Naive thymus-derived CD8-positive, alpha-beta T cell (primary cell): ENCODE data around the gene TRA2B. TPM values are rescaled to one million over a fixed set of nuclear protein-coding genes. Genes with fewer than 3 reads are reported as not detected.
A peak's percentile ranks its signal among the peaks of the same experiment; 100 is the strongest.

ENCODE experiments used
- ATAC-seq, 2 donors: fragments of 150-1000 bp; cut with Tn5 transposase in 1 of 2; sonication (Bioruptor Pico), chemical (Tn5 transposase) in 1 of 2; 1 replicate in 1 of 2; 2 replicates in 1 of 2; pipeline ENCODE4 v1.10.0; 2021; ENCODE audit warnings: mild to moderate bottlenecking in 2 of 2, moderate library complexity in 2 of 2
- POLR2A ChIA-PET: fragments of 350-600 bp; sonication (Branson Sonifier 250); formaldehyde crosslinking; loops from one replicate; lab custom pipeline; 2021; ENCODE audit warnings: antibody characterized with exemption; lab: Charles Lee
- DNase-seq, 10 donors: peaks; one replicate each; pipeline versions ENCODE4 v3.0.0 to v3.0.0-alpha.2; 2020 to 2022
- H3K27ac Mint-ChIP-seq, 10 donors: one replicate each; pipeline ENCODE4 v1.8.0; 2020 to 2022; ENCODE audit warnings: mild to moderate bottlenecking in 10 of 10, mixed read lengths in 10 of 10, moderate library complexity in 4 of 10, inconsistent platforms in 1 of 10
- H3K27me3 Mint-ChIP-seq, 5 donors: one replicate each; pipeline ENCODE4 v1.8.0; 2021 to 2022; ENCODE audit warnings: mixed read lengths in 5 of 5
- H3K36me3 Mint-ChIP-seq, 3 donors: one replicate each; pipeline ENCODE4 v1.8.0; 2020 to 2022; ENCODE audit warnings: mixed read lengths in 3 of 3, mild to moderate bottlenecking in 2 of 3, inconsistent platforms in 1 of 3
- H3K4me1 Mint-ChIP-seq, 4 donors: one replicate each; pipeline ENCODE4 v1.8.0; 2021 to 2022; ENCODE audit warnings: mixed read lengths in 4 of 4
- H3K4me3 Mint-ChIP-seq, 10 donors: one replicate each; pipeline ENCODE4 v1.8.0; 2020 to 2022; ENCODE audit warnings: mild to moderate bottlenecking in 10 of 10, mixed read lengths in 10 of 10, moderate library complexity in 6 of 10, inconsistent platforms in 1 of 10
- H3K9me3 Mint-ChIP-seq, 9 donors: one replicate each; pipeline ENCODE4 v1.8.0; 2020 to 2022; ENCODE audit warnings: mixed read lengths in 9 of 9, mild to moderate bottlenecking in 3 of 9, inconsistent platforms in 1 of 9, moderate library complexity in 1 of 9
- polyA plus RNA-seq, 3 donors: library from polyadenylated mRNA; unstranded; fragments of 300-500 nt; fragmentation: Illumina TruSeq; gene quantifications; one replicate each; pipeline ENCODE4 v1.2.3, GENCODE V29; 2021
- total RNA-seq, 8 experiments: library from RNA in 2 of 8; stranded (reverse) in 2 of 8; gene quantifications; one replicate each; pipeline ENCODE4 v1.2.3 and lab custom pipeline; 2021 to 2026

Gene TRA2B
- total and polyA plus RNA-seq, 5 experiments from 2014 or later = 176 to 229 (median 218) TPM

DNA sequence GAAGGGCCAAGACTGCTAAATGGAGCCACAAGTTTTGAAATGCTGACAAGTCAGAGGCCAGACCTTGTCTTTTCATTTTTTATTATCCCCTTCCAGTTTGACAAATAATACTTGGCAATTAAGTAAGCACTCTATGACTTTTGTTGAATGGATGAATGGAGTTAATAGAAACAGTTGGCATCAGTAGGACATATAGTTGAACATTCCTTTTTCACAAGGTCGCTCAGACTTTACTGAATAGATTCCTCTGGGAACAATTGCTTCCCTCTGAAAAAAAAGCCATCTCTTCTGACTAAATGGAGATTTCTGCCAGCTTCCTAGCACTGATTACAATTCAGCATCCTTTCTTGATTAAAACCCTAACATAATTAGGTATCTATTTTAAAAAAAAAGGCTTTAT lies 53.2 kb downstream of the TRA2B start:
- no peaks in the 10 kb centered on the region for H3K4me1 Mint-ChIP-seq
- ATAC-seq = no peak
- H3K4me3 Mint-ChIP-seq = no peak overlapping the region
- POLR2A ChIA-PET = no interaction called here
- peaks cover 0 to 4% (median 0%) of the 10 kb centered on the region in 3 donors for H3K36me3 Mint-ChIP-seq
- no peak for DNase-seq
- H3K9me3 Mint-ChIP-seq = peaks cover 0 to 2% (median 0%) of the 10 kb centered on the region in 9 donors
- H3K27ac Mint-ChIP-seq = no peak overlapping the region
- peaks cover 0 to 10% (median 6%) of the 10 kb centered on the region in 5 donors for H3K27me3 Mint-ChIP-seq

- H3K27ac Mint-ChIP-seq = no peak overlapping the region
- peaks cover 0 to 17% (median 5%) of the 10 kb centered on the region in 5 donors for H3K27me3 Mint-ChIP-seq
- ATAC-seq (no peak), DNase-seq (no peak)
- POLR2A ChIA-PET = no interaction called here
- no peaks in the 10 kb centered on the region for H3K9me3 Mint-ChIP-seq
- H3K36me3 Mint-ChIP-seq = no peaks in the 10 kb centered on the region
- H3K4me1 Mint-ChIP-seq = no peaks in the 10 kb centered on the region
- H3K4me3 Mint-ChIP-seq = no peak overlapping the region
These were observed 55.9 kb downstream of the TRA2B start for GRCh38 chr3:185881926-185882325.

GRCh38 chr3:185880600-185880999 lies 57.2 kb downstream of the TRA2B start:
- H3K27me3 Mint-ChIP-seq = peaks cover 0 to 17% (median 5%) of the 10 kb centered on the region in 5 donors
- no peaks in the 10 kb centered on the region for H3K36me3 Mint-ChIP-seq
- ATAC-seq (no peak), DNase-seq (no peak)
- no peaks in the 10 kb centered on the region for H3K9me3 Mint-ChIP-seq
- no peak overlapping the region for H3K4me3 Mint-ChIP-seq
- no peak overlapping the region for H3K27ac Mint-ChIP-seq
- no peaks in the 10 kb centered on the region for H3K4me1 Mint-ChIP-seq
- POLR2A ChIA-PET = no interaction called here

GRCh38 chr3:185878920-185879319 lies 58.9 kb downstream of the TRA2B start:
- Mint-ChIP-seq H3K27me3 (peaks cover 0 to 17% (median 7%) of the 10 kb centered on the region in 5 donors), H3K9me3 (no peaks in the 10 kb centered on the region), H3K27ac (peak overlapping the region in 1 of 10 donors; percentile 58), H3K36me3 (no peaks in the 10 kb centered on the region), H3K4me1 (peaks cover 0 to 1% (median 0%) of the 10 kb centered on the region in 4 donors), H3K4me3 (no peak overlapping the region)
- no peak for DNase-seq
- ATAC-seq = no peak
- POLR2A ChIA-PET = no interaction called here

DNA sequence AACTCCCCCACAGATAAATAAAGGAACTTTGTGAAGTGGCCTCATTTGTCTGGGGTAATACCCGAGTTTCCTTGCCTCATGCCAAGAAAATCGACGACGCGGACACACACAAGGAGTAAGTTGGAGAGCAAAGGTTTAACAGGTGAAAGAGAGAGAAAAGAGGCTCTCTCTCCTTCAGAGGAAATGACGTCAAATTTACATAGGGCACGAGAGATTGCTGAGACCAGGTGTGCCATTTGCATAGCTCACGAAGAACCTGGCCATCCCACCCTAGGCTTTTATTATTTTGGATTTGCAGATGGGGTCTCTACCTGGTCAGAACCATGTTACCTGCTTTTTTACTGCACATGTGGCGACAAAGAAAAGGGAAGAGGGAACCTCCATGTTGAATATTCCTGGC lies 63.7 kb downstream of the TRA2B start:
- peaks cover 0 to 9% (median 4%) of the 10 kb centered on the region in 5 donors for H3K27me3 Mint-ChIP-seq
- H3K27ac Mint-ChIP-seq = no peak overlapping the region
- H3K9me3 Mint-ChIP-seq = no peaks in the 10 kb centered on the region
- POLR2A ChIA-PET = no interaction called here
- no peak for ATAC-seq
- H3K4me1 Mint-ChIP-seq = peaks cover 0 to 2% (median 0%) of the 10 kb centered on the region in 4 donors
- DNase-seq = no peak
- no peak overlapping the region for H3K4me3 Mint-ChIP-seq
- H3K36me3 Mint-ChIP-seq = no peaks in the 10 kb centered on the region

- Mint-ChIP-seq H3K4me3 (no peak overlapping the region), H3K4me1 (no peaks in the 10 kb centered on the region), H3K9me3 (peaks cover 0 to 3% (median 0%) of the 10 kb centered on the region in 9 donors), H3K27ac (no peak overlapping the region), H3K27me3 (peaks cover 4 to 12% (median 8%) of the 10 kb centered on the region in 5 donors), H3K36me3 (peaks cover 0 to 3% (median 3%) of the 10 kb centered on the region in 3 donors)
- DNase-seq (no peak), ATAC-seq (no peak)
- POLR2A ChIA-PET = no interaction called here
These were observed 70.2 kb downstream of the TRA2B start for GRCh38 chr3:185867650-185868049.

- Mint-ChIP-seq H3K27ac (no peak overlapping the region), H3K27me3 (peaks cover 4 to 12% (median 8%) of the 10 kb centered on the region in 5 donors), H3K36me3 (peaks cover 0 to 3% (median 3%) of the 10 kb centered on the region in 3 donors), H3K4me3 (no peak overlapping the region), H3K9me3 (peaks cover 0 to 3% (median 0%) of the 10 kb centered on the region in 9 donors), H3K4me1 (no peaks in the 10 kb centered on the region)
- DNase-seq (no peak), ATAC-seq (no peak)
- POLR2A ChIA-PET = no interaction called here
These were observed 70.8 kb downstream of the TRA2B start for GRCh38 chr3:185866995-185867394.

GRCh38 chr3:185866555-185866954 lies 71.3 kb downstream of the TRA2B start:
- POLR2A ChIA-PET = no interaction called here
- Mint-ChIP-seq H3K4me3 (no peak overlapping the region), H3K27me3 (peaks cover 4 to 12% (median 8%) of the 10 kb centered on the region in 5 donors), H3K9me3 (peaks cover 0 to 3% (median 0%) of the 10 kb centered on the region in 9 donors), H3K36me3 (peaks cover 0 to 3% (median 3%) of the 10 kb centered on the region in 3 donors), H3K4me1 (no peaks in the 10 kb centered on the region), H3K27ac (no peak overlapping the region)
- no peak for ATAC-seq
- no peak for DNase-seq

Other genes with a start within 250 kb of the TRA2B start
- gene IGF2BP2, start 113.0 kb downstream of the TRA2B start, total RNA-seq = under 1 TPM in 1 of 2 experiments, not detected in 1; 0.49 TPM
- gene IGF2BP2, start 113.0 kb downstream of the TRA2B start, polyA plus RNA-seq = not detected
- gene ETV5, start 171.1 kb upstream of the TRA2B start, total RNA-seq = under 1 TPM; 0.08 to 0.36 TPM
- gene ETV5, start 171.1 kb upstream of the TRA2B start, polyA plus RNA-seq = under 1 TPM in 1 of 3 donors, not detected in 2; 0.10 TPM